Stimulated activated CD8-positive, alpha-beta memory T cell treated with anti-CD3 and anti-CD28 coated beads, Interleukin-4, amount 100 ng/mL, for 24 hours (primary cell): ENCODE results near the gene NOP16.

ENCODE experiments used
- DNase-seq: peaks from one replicate; pipeline ENCODE4 v3.0.0-alpha.2; 2020; ENCODE audit warnings: low read depth

NOP16 gene

GRCh38 chr5:176386491-176386890, 1.9 kb downstream of the NOP16 start:
- DNase-seq, result no peak

- DNase-seq, result no peak
These were observed 3.4 kb downstream of the NOP16 start for GRCh38 chr5:176384991-176385390.

GRCh38 chr5:176384366-176384930, 4.0 kb downstream of the NOP16 start:
- DNase-seq, result no peak

- DNase-seq, result no peak
These were observed 4.4 kb downstream of the NOP16 start for GRCh38 chr5:176383961-176384360.

GRCh38 chr5:176383248-176383905, 5.0 kb downstream of the NOP16 start:
- DNase-seq, result no peak

GRCh38 chr5:176382721-176383120, 5.7 kb downstream of the NOP16 start:
- DNase-seq, result no peak

GRCh38 chr5:176381979-176382378, 6.4 kb downstream of the NOP16 start:
- DNase-seq, result no peak

GRCh38 chr5:176381423-176381822, 7.0 kb downstream of the NOP16 start:
- no peak for DNase-seq

GRCh38 chr5:176379881-176380280, 8.5 kb downstream of the NOP16 start:
- no peak for DNase-seq

GRCh38 chr5:176373100-176373818, 15.1 kb downstream of the NOP16 start:
- no peak for DNase-seq

- no peak for DNase-seq
These were observed 16.5 kb downstream of the NOP16 start for GRCh38 chr5:176371621-176372539.

- no peak for DNase-seq
These were observed 18.3 kb downstream of the NOP16 start for GRCh38 chr5:176369934-176370711.

GRCh38 chr5:176368726-176369125, 19.7 kb downstream of the NOP16 start:
- DNase-seq, result no peak

GRCh38 chr5:176366232-176366894, 22.0 kb downstream of the NOP16 start:
- no peak for DNase-seq

- peak; percentile 50 for DNase-seq
These were observed 22.8 kb downstream of the NOP16 start, which contains the start of gene ARL10 for GRCh38 chr5:176365351-176366231. Gene ARL10, plus strand, starts transcription at chr5:176365487. Its CDS starts 77 bp downstream, at chr5:176365564.

GRCh38 chr5:176364765-176365350, 23.5 kb downstream of the NOP16 start:
- no peak for DNase-seq

GRCh38 chr5:176362233-176362490, 26.2 kb downstream of the NOP16 start:
- DNase-seq, result no peak

- DNase-seq, result peak; percentile 91
These were observed 26.8 kb downstream of the NOP16 start, which contains the start of gene KIAA1191 for GRCh38 chr5:176361437-176362232. Gene KIAA1191, minus strand, starts transcription at chr5:176361764. Its CDS starts 2,256 bp downstream, at chr5:176359508.
